GM04504 (cell line): ENCODE measurements around the gene LRP3.
"Not testable (repeated sequence)": the region's sequence is repeated elsewhere in the genome, so short reads cannot be mapped to it uniquely, and the experiment has no call there.

Experiments
- DNase-seq: peaks from one replicate; pipeline ENCODE4 v3.0.0-alpha.2; 2012; ENCODE audit warnings: low read depth

LRP3 gene

DNA sequence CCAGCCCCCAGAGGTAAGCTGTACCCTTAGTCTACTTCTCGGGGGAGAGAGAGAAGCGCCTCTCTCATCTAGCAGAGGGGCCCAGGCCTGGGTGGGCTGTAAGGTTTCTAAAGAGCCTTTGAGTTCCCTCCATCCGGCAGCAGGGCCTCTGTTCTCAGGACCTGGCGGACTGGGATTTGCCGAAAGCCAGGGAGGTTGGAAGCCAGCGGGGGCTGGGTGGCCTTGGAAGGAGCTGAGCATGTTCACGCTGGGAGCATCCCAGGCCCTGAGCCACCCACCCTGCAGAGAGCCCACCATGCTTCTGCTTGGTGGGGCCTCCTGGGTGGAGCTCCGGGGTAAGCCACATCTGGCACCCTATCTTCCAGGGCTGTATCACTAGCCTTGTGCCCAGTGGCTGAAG lies 23.8 kb downstream of the LRP3 start:
- DNase-seq, result no peak

DNA sequence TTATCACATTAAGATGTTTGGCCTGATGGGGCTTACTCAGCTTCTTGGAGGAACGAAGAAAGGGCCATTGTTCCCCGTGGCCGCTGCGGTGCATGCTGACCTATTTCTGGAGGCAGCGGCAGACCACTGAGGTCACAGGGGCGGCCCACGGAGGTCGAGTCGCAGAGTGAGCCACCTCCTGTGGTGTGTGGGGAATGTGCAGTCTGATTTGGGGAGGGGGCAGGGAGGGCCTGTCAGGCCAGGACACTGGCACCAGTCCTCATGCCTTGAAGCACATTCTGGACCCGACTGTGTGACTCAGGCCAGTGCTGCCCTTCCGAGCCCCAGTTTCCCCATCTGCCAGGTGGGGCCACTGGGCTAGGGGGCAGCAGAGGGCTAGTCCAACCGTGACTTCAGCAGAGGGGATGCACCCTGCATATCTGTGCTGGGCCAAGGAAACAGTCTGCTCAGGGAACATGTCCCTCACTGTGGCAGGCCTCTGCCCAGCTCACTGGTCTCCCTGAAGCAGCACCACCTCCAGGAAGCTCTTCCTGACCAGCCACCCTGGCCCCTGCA lies 25.2 kb downstream of the LRP3 start:
- no peak for DNase-seq

DNA sequence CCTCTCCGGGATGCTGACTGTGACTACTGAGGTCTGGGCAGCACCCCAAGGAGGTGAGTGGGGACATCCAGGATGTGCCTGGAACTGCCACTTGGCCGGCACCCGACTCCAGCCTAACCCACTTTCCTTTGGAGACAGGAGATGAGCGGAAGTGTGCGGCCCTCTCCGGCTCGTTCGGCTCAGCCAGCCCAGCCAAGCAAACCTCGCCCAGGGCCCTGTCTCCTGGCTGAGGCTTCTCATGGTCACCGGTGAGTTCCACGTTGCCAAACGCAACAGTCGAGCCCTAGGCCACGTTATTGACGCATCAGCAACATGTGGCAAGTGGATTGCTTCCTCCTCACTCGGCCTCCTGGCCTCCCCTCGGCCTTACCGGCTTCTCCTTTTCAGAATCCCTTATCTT lies 26.0 kb downstream of the LRP3 start:
- no peak for DNase-seq

DNA sequence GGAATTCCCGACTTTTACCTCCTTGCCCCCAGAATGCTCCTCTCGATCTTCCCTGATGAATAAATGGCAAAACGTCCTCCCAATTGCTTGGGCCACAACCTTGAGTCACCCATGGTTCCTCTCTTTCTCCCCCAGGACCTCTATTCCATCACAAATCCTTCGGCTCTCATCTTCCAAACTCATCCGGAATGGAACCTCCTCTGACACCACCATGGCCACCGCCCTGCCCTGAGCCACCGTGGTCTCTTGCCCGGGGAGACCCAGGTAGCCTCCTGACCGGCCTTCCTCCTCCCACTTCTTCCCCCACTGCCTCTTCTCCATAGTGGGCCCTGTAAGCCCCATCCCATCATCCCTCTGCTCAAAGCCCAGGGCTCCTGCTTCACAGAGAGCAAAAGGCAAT lies 26.6 kb downstream of the LRP3 start:
- no peak for DNase-seq

DNA sequence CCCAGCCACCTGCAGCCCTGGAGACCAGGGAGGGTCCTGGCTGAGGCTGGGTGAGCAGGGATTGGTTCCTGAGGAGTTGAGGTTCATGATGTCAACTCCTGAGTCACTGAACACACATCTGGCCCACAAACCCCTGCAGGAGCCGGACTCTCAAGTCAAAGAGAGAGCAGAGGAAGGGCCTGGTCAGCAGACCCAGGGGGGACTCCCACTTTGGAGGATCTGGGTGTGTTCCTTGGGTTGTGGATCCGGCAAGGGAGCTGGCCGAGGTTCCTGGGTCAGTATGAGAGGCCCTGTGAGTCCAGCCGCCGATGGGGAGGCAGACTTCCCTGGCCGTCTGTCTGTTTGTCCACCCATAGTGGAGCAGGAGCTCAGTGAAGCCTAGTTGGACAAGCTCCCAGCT lies 27.5 kb downstream of the LRP3 start:
- no peak for DNase-seq

DNA sequence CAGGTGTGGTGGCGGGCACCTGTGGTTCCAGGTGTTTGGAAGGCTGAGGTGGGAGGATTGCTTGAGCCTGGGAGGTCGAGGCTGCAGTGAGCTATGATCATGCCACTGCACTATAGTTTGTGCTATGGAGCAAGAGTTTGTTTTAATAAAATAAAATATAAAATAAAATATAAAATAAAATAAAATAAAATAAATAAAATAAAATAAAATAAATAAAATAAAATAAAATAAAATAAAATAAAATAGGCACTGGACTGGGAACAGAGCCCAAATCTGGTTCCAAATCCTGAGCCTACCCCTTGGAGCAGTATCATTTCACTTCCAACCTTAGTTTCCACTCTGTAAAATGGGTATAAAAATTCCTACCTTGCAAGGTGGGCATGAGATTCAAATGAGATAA lies 28.1 kb downstream of the LRP3 start:
- not testable (repeated sequence) for DNase-seq

DNA sequence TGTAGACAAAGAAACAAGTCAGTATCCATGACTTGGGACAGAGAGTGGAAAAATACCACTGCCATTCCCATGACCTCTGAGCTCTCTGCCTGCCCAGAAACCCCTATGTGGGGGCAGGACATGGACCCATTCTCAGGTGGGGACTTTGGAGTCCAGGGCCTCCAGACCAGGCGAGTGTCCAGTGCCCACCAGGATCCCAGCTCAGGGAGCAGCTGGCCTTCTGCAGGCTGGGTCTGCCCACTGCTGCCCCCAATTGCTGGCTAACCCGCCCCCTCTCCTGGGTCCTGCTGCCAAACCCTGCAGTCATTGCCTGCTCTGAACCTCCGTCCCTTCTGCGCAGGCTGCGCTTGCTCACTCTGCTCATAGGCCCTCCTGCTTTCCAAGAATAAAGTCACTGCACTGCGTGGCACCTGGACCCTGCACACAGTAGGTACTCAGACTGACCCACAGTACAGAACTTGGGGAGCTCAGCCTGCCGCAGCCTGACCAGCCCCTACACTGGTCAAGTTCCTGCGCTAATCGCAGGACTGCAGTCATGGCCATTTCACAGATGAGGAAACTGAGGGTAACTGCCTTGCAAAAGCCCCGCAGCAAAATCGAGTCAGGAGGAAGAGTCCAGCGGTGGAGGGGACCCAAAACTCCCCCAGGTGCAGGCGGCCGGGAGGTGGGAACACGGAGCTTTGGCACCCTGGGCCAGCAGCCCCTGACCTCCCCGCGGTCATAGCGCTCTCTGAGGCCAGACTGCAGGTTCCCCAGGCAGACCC lies 30.7 kb downstream of the LRP3 start:
- DNase-seq, result no peak

DNA sequence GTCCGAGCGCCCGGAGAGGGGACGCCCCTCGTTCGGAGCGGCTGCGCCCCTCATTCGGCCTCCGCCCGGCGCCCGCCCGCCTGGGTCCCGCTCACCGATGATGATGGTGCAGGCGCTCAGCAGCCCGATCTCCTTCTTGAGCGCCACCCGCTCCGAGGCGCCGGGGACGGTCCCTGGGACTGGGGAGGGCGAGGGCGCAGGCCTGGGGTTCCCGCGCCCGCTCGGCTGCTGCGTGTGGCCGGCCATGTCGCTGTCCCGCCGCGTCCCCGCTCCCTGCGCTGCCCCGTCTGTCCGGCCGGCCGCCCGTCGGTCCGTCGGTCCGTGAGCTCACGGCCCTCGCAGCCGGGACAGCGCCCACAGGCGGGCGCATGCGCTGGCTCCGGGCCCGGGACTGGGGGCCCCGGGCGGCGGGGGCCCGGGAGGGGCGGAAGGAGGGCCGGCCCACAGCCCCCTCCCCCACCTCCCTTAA lies 31.4 kb downstream of the LRP3 start, which contains the start of gene SLC7A10:
SLC7A10 (minus strand) TSS at position 393 of the 469 bp plus-strand sequence; CDS start at position 246, 147 bp downstream.
- DNase-seq, result no peak

DNA sequence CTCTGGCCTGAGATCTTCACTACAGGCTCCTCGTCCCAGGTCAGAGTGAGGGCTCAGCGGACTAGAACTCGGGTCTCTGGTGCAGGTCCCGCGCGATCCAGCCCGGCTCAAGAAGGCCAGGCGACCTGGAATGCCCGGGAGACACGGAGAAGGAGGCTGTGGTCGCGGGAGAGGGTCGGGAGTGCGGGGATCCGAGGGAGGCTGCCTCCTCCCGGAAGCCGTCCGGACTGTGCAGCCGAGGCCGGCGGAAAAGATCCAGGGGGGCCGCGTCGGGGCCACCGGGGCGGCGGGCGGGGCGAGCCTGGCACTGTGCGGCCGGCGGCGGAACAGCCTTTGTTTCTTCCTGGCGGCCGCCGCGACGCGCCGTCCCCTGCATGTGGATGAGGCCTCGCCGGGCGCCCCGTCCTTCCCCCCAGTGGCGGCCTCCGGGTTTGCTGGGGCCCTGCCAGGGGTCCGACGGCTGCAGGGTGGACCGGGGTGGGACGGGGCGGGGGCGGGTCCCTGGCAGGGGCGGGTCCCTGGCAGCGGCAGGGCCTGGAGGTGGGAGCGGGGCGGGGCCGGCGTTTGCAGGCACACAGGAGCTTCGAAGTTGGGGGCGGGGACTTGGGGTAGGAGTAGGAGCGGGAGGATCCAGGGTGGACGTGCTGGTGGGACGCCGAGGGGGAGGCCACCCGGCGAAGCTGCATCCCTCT lies 32.6 kb downstream of the LRP3 start:
- DNase-seq, result no peak

DNA sequence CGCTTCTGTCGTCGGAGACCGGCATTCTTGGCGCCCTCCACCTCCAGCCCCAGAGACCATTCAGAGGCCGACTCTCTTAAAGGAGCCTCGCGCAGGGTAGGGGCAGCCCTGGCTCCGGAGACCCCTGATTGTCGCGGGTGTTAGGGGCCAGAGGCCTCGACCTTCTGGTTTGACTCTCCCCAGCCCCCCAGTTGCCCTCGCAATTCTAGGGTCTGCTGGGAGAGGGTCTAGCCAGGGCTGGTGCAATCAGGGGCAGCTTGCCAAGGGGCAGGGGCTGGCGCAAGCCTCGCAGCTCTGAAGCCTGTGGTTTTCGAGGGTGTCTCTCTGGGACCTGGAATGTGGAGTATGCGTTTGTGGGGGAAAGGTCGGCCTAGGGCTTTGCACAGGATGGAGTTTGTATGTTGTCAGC lies 33.1 kb downstream of the LRP3 start:
- DNase-seq, result no peak

DNA sequence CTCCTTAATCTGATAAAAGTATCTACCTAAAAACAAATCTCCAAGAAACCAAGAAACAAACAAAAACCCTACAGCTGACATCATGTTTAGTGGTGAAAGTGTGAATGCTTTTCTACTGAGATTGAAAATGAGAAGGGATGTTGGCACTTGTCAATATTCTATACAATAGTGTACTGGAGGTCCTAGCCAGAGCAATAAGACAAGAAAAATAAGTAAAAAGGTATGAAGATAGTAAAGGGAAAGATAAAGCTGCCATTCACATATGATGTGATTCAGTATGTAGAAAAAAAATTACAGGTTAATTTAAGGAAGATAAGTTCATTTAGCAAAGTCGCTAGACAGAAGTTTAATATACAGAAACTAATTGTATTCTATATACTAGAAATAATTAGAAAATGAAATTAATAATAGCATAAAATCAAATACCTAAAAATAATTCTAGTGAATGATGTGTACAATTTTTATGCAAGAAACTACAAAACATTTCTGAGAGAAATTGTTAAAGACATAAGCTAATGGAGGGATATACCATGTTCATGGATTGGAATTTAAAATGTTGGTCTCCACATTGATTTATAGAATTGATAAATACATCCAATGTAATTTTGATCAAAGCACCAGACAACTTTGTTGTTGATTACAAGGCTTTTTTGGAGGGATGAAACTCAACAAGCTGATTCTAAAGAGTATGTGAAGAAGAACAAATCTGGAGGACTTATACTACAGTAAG lies 33.9 kb downstream of the LRP3 start:
- DNase-seq, result no peak

DNA sequence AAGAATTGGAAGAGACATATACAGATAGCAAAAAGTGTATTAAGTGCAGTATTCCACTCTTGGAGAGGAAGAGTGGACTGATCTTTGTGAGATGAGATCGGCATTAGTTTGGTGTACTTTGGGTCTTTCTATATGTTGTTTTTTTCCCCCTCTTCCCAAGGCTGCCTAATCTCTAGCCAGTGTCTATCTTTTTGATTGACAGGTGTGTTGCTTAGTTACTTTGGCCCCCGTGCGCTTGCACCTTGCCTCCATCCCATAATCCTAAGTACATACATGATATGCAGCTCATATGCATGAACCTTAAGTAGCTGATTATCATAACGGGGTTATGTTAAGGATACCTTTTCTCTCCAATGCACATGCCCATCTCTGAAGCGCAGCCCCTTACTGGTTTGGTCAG lies 35.8 kb downstream of the LRP3 start:
- no peak for DNase-seq

DNA sequence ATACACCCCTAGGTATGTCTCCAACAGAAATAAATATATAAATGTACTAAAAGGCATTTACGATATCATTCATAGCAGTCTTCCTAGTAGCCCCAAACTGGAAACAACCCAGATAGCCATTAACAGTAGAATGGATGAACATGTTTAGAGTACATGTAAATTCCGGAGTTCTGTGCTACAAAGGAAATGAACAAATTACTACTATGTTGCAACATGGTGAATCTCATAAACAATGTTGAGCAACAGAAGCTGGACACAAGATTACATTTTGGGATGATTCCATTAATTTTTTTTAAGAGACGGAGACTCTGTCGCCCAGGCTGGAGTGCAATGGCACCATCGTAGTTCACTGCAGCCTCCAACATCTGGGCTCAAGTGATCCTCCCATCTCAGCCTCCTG lies 37.4 kb downstream of the LRP3 start:
- DNase-seq, result peak; percentile 46

DNA sequence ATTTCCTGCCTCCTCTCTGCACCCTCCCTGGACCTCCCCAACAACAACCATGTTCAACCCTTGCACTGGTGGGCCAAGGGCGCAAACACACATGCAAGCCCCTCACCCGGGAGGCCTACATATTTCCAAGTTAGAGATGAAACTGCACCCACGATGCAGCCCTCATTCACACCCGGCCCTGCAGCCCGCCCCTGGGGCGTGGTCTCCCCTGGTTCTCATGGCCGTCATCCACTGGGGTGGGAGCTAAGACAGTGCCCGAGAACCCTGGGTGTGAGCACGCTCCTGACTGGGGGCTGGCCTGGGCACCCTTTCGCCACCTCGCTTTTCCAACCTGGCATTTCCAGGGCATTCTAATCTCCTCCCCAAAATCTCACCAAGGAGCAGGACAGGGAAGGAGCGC lies 38.5 kb downstream of the LRP3 start:
- DNase-seq, result no peak

DNA sequence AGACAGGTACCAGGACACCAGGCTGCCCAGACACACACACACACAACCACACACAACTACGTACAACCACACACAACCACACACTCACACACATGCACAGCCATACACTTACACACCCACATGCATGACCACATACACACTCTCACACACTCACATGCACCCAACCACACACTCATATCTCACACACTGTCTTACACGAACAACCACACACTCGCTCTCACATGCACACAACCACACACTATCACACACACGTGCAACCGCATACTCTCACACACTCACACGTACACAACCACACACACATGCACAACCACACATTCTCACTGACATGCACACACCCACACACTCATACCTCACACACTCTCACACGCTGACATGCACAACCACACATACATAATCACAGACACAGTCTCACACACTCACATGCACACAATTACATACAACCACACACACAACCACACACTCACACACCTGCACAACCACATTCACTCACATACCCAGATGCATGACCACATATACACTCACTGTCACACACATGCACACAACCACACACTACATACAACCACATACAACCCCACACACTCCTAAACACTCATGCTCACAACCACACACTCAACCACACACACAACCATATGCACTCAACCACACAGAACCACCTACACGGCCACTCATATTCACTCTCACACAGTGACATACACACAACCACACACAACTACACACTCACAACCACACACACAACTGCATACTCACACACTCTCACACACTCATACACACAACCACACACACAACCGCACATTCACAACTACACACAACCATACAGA lies 39.1 kb downstream of the LRP3 start:
- DNase-seq, result no peak

DNA sequence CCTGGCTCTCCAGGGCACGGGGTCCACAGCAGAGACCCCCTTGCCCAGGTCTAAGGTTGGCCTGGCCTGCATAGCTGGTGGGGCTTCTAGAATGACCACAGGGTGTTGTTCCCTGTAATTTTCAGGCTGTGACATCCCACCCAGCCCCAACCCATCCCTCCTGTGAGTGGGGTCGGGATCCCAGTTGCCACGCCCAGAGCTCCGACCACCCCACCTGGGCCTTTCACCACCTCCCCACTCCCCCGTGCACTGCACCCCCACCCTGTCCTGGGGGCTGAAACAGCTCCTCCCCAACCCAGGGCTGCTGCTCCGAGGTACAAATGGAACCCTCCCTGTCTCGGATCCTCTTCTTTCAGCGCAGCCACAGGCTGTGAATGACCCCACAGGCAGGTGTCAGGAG lies 40.0 kb downstream of the LRP3 start:
- no peak for DNase-seq

DNA sequence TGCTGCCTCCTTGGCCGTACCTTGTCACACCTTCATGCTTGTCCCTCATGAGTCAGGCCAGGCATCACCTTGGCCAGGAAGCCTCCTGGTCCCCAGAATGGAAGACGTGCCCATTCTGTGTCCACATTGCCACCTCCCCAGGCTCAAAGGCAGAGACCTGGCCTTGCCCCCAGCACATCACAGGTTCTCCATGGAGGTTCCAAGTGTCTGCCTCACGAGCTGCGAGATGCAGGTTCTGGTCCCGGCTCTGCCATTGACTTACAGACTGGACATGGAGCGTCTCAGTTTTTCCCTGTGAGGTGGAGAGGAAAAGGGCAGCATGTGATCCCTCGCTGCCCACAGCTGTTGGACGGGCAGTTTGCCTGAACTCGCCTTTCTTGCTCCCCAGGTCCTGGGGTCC lies 40.6 kb downstream of the LRP3 start:
- DNase-seq, result no peak

DNA sequence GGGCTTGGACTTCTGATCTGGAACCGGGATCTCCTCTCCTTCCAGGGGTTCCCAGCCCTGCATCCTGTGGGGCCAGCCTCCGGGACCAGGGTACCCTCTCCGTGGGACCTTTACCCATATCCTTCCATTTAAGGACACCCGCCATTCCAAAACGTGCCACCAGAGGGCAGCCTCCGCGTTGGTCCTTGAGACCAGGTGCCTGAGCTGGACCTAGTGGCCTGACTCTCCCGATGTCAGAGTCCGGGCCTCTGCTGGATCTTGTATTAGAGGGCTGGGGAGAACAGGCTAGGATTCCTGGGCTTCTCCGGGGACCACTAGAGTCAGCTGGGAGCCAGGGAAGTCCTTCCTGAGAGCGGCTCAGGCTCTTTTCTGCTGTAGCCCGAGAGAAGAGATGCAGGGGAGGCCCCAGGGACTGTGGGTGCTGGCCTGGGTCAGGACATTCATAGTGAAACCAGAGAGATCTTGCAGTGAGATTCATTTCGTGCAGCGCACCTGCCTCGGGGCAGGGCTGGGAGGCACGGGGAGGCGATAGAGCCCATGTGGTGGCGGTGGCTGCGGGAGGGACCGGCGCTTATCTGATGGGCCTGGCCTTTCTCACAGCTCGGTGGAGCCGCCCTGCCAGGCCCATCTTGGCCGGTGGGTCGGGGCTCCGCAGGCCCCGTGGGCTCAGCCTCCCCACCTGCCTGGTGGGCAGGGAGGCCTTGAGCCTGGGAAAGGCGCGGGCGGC lies 41.3 kb downstream of the LRP3 start:
- DNase-seq, result peak; percentile 24

DNA sequence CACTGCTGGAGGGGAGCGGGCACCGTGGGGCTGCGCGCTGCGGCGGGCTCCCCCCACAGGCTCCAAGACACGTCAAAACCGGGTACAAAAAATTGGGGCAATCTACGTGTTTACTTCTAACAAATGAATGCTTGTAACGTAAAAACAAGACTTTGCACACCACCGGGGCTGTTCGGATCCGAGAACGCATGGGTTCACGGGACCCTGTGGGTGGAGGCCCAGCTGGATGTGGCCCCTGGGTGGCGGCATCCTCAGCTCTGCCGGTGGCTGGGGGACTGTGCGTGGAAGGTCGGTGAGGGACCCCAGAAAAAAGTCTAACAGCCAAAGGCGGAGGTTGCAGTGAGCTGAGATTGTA lies 41.8 kb downstream of the LRP3 start:
- no peak for DNase-seq

DNA sequence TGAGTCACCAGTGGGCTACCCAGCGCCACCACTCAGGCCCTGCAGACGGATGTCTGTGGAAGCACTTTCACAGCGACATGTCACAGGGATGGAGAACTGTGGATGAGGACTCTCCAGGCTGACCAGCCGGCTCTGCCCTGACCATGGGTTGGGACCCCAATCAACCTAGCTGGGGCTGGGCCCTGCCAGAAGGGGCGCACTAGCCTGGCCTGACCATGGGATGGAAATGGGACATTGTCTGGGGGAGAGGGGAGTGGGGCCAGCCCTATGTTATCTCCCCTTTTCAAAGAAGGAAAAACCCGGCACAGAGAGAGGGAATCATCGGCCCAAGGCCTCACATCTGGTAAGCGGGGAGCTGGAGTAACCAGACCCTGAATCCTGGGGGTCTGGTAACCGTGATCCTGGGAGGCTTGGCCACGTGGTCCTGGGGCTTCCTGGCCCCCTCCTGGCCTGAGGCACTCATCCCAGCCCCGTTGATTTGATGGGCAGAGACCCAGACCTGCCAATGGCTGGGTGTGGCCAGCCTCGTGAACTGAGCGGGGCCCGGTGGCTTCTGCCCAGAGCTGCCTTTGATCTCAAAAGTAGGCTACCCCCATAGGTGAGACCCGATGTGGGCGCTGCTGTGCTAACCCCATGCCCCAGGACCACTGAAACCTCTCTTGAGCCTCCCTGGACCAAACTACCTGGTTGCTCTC lies 42.7 kb downstream of the LRP3 start:
- no peak for DNase-seq
